ENCODE measurements around the gene CCDC158.

Gene CCDC158

DNA sequence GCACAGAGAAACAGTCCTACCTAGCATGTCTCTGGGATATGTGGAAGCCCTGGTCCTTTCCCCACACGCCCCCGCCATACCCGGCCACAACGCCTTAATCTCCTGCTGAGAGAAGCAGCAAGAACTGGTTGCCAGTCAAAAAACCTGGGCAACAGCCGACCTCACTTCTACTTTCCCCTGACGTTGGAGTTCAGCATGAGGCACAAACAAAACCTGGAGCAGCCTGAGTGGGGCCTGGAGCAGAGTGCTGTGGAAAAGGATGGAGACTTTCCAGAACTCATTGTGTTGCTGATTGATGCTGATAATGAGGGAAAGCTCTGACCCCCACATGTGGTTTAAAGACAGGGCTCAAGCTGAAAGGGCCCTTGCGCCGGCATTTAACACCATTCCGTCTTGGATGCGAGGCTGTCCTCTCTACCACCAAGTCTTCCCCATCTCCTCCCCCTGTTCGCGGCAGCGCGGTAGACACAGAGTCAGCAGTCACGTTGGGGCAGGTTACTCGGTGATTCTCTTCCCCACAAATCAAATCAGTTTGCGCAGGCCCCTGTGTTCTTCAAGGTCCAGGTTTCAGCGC is 666 bp downstream of the CCDC158 start:
- in situ Hi-C loops (cut with MboI; ENCODE audit: low pct_unique_long_range_greater_than_20kb, low sequenced_read_pairs, unreplicated experiment), result no loop called here
- TF ChIP-seq, protein P1, sequence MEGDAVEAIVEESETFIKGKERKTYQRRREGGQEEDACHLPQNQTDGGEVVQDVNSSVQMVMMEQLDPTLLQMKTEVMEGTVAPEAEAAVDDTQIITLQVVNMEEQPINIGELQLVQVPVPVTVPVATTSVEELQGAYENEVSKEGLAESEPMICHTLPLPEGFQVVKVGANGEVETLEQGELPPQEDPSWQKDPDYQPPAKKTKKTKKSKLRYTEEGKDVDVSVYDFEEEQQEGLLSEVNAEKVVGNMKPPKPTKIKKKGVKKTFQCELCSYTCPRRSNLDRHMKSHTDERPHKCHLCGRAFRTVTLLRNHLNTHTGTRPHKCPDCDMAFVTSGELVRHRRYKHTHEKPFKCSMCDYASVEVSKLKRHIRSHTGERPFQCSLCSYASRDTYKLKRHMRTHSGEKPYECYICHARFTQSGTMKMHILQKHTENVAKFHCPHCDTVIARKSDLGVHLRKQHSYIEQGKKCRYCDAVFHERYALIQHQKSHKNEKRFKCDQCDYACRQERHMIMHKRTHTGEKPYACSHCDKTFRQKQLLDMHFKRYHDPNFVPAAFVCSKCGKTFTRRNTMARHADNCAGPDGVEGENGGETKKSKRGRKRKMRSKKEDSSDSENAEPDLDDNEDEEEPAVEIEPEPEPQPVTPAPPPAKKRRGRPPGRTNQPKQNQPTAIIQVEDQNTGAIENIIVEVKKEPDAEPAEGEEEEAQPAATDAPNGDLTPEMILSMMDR (IDR thresholded peaks at IDR 0.05; ENCODE audit: extremely low read depth, insufficient read depth, missing control alignments), result no peak
- DNase-seq (ENCODE audit: low spot score), result no peak

DNA sequence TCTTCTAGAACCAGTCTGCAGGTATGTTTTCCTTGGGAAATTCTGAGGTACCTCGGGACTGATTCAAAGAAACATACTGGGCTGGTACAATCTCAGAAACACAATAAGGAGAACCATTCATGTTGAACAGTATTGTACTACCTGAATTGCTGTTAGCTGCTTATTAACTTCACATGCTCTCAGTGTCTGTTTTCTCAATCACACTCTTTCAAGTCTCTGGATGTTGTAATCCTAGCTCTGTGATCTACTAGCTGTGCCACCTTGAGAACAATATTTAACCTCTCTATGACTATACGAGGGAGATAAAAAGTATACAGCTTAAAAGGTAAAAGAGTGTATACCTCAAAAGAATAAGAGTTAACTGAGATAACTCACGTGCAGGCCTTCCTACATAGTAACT is 10.3 kb downstream of the CCDC158 start:
- TF ChIP-seq, protein P1 (IDR thresholded peaks at IDR 0.05; ENCODE audit: extremely low read depth, insufficient read depth, missing control alignments), result no peak
- in situ Hi-C loops (cut with MboI; ENCODE audit: low pct_unique_long_range_greater_than_20kb, low sequenced_read_pairs, unreplicated experiment), result no loop called here
- DNase-seq (ENCODE audit: low spot score), result no peak

GRCh38 chr4:76407440-76408119 is 13.4 kb downstream of the CCDC158 start:
- DNase-seq (ENCODE audit: low spot score), result no peak
- in situ Hi-C loops (cut with MboI; ENCODE audit: low pct_unique_long_range_greater_than_20kb, low sequenced_read_pairs, unreplicated experiment), result no loop called here
- TF ChIP-seq, protein P1 (IDR thresholded peaks at IDR 0.05; ENCODE audit: extremely low read depth, insufficient read depth, missing control alignments), result no peak

DNA sequence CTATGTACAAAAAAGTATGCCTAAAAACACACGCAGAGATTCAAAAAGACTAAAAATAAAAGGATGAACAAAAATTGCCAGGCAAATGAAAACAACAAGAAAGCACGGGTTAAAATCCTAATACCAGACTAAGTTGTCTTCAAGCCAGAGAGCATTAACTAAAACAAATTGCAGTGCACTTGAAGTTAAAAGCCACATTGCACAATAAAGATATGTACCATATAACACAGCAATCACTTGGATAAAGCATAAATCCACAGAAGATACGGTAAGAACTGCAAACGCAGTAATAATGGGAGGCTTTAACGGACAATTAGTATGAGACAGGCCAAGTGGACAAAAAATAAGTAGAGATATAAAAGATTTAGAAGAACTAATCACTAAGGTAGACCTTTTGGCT is 14.9 kb downstream of the CCDC158 start:
- in situ Hi-C loops (cut with MboI; ENCODE audit: low pct_unique_long_range_greater_than_20kb, low sequenced_read_pairs, unreplicated experiment), result no loop called here
- TF ChIP-seq, protein P1 (IDR thresholded peaks at IDR 0.05; ENCODE audit: extremely low read depth, insufficient read depth, missing control alignments), result no peak
- DNase-seq (ENCODE audit: low spot score), result no peak

- TF ChIP-seq, protein P1 (IDR thresholded peaks at IDR 0.05; ENCODE audit: extremely low read depth, insufficient read depth, missing control alignments), result no peak
- in situ Hi-C loops (cut with MboI; ENCODE audit: low pct_unique_long_range_greater_than_20kb, low sequenced_read_pairs, unreplicated experiment), result no loop called here
- DNase-seq (ENCODE audit: low spot score), result no peak
Observed at GRCh38 chr4:76401654-76402053, 19.3 kb downstream of the CCDC158 start.

- DNase-seq (ENCODE audit: low spot score), result no peak
- TF ChIP-seq, protein P1 (IDR thresholded peaks at IDR 0.05; ENCODE audit: extremely low read depth, insufficient read depth, missing control alignments), result no peak
- in situ Hi-C loops (cut with MboI; ENCODE audit: low pct_unique_long_range_greater_than_20kb, low sequenced_read_pairs, unreplicated experiment), result no loop called here
Observed at GRCh38 chr4:76388160-76388908, 32.6 kb downstream of the CCDC158 start.
